ENCODE measurements around the gene GRIK4.

The GRIK4 gene

GRCh38 chr11:120819437-120820365, 308.2 kb downstream of the GRIK4 start:
- DNase-seq, result no peak

GRCh38 chr11:120823159-120823558, 311.6 kb downstream of the GRIK4 start:
- DNase-seq, result no peak

GRCh38 chr11:120824242-120824641, 312.7 kb downstream of the GRIK4 start:
- no peak for DNase-seq

GRCh38 chr11:120827198-120827597, 315.6 kb downstream of the GRIK4 start:
- DNase-seq, result peak; percentile 2

GRCh38 chr11:120827820-120828219, 316.3 kb downstream of the GRIK4 start:
- DNase-seq, result no peak

- no peak for DNase-seq
Measured at GRCh38 chr11:120828847-120829246, 317.3 kb downstream of the GRIK4 start.

- no peak for DNase-seq
Measured at GRCh38 chr11:120830085-120830620, 318.6 kb downstream of the GRIK4 start.

- DNase-seq, result peak; percentile 95
Measured at GRCh38 chr11:120832481-120833238, 321.1 kb downstream of the GRIK4 start.

GRCh38 chr11:120834686-120835210, 323.2 kb downstream of the GRIK4 start:
- DNase-seq, result no peak

GRCh38 chr11:120835601-120836228, 324.2 kb downstream of the GRIK4 start:
- no peak for DNase-seq

GRCh38 chr11:120837696-120838095, 326.1 kb downstream of the GRIK4 start:
- DNase-seq, result no peak

- DNase-seq, result no peak
Measured at GRCh38 chr11:120839201-120839600, 327.7 kb downstream of the GRIK4 start.

- DNase-seq, result no peak
Measured at GRCh38 chr11:120839846-120840402, 328.4 kb downstream of the GRIK4 start.

- no peak for DNase-seq
Measured at GRCh38 chr11:120840661-120841060, 329.1 kb downstream of the GRIK4 start.

- no peak for DNase-seq
Measured at GRCh38 chr11:120841074-120841473, 329.5 kb downstream of the GRIK4 start.

- no peak for DNase-seq
Measured at GRCh38 chr11:120842195-120842594, 330.6 kb downstream of the GRIK4 start.

- DNase-seq, result no peak
Measured at GRCh38 chr11:120853435-120853834, 341.9 kb downstream of the GRIK4 start.

GRCh38 chr11:120854988-120855387, 343.4 kb downstream of the GRIK4 start:
- peak; percentile 22 for DNase-seq

- DNase-seq, result no peak
Measured at GRCh38 chr11:120857508-120857907, 346.0 kb downstream of the GRIK4 start.

- DNase-seq, result no peak
Measured at GRCh38 chr11:120858740-120859139, 347.2 kb downstream of the GRIK4 start.

- DNase-seq, result no peak
Measured at GRCh38 chr11:120859552-120860295, 348.2 kb downstream of the GRIK4 start.

- no peak for DNase-seq
Measured at GRCh38 chr11:120863359-120863758, 351.8 kb downstream of the GRIK4 start.

All from NCI-H2227 treated with DMSO at 0.1 percent for 48 hours (cell line).